ENCODE data around the gene CEP192.
"Not testable (repeated sequence)": the region's sequence is repeated elsewhere in the genome, so short reads cannot be mapped to it uniquely, and the experiment has no call there.

CEP192 gene

DNA sequence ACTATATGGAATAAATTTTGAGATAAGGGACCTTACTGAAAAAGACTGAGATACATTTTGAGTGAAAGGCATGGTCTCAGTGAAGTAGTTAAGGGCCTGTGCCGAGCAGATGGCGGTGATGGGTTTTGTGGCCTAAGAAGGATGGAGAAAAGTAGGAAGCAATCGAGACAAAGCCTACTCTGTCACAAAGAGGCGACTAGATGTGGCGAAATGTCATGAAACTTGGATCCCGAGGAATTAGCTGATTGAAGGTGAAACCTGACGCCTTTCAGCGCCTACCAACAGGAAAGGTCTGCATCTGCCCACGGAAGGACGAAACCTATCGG is 558 bp upstream of the CEP192 start:
- DNase-seq: no peak

DNA sequence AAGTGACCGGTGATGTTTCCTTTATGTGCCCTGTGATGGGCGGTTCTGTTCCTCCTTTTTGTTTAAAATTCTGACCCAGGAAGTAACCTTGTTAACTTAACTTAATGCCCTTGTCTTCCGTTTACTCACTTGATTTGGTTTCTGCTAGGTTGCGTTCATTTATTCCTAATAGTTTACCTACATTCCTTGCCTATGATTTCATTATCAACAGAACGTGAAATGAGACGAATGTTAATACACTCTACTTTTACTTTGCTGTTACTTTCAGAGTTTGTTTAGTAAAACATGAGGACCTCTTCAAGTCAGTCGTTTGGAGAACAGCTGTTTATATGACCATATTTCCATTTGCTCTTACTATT is 638 bp downstream of the CEP192 start:
- DNase-seq: no peak

DNA sequence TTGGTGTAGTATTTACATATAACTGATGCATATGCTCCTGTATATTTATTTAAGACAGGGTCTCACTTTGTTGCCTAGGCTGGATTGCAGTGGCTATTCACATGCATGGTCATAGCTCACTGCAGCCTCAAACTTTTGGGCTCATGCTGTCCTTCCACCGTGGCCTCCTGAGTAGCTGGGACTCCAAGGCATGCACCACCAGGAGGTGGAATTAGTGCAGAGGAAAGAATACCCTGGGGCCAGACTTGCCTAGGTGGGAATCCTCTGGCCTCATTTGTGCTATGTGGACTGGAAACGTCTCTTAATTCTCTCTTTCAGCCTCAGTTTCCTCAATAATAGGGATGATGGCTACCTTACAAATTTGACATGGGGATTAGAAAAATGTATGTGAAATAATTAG is 2.3 kb downstream of the CEP192 start:
- DNase-seq: no peak

DNA sequence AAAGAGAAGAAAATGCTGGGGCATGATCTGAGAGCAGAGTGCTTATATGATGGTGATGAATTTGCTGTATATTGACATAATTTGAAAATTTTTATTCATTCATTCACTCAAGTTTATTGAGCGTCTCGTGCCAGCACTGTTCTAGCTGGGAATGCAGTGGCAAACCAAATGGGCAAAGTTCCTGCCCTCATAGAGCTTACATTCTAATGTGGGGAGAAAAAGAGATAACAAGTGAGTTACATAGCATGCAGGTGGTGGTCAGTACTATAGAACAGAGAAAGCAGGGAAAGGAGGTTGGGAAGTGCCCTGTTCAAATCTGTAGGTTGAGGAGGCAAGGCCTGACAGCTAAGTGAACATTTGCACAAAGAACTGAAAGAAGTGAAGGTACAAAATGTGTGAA is 4.3 kb downstream of the CEP192 start:
- no peak for DNase-seq

DNA sequence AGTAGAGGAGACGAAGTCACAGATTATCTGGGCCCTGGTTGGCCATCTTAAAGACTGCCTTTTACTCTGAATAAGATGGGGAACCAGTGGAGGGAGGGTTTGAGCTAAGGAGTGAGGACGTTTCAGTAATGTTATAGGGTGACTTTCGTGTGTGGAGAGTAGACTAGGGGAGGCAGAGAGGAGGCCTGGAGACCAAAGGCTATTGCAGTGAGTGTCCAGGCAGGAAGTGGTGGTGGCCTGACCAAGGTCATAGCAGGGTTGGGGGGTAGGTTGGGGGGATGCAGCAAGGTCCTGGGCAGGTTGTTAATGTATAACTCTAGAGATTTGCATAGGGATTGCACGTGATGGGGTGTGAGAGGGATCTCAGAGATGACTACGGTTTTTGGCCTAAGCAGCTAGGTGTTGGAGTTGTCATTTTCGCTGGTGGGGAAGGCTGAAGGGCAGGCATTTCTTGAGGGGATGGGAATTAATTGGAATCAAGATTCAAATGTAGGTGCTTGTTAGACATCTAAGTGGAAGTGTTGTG is 4.9 kb downstream of the CEP192 start:
- no peak for DNase-seq

DNA sequence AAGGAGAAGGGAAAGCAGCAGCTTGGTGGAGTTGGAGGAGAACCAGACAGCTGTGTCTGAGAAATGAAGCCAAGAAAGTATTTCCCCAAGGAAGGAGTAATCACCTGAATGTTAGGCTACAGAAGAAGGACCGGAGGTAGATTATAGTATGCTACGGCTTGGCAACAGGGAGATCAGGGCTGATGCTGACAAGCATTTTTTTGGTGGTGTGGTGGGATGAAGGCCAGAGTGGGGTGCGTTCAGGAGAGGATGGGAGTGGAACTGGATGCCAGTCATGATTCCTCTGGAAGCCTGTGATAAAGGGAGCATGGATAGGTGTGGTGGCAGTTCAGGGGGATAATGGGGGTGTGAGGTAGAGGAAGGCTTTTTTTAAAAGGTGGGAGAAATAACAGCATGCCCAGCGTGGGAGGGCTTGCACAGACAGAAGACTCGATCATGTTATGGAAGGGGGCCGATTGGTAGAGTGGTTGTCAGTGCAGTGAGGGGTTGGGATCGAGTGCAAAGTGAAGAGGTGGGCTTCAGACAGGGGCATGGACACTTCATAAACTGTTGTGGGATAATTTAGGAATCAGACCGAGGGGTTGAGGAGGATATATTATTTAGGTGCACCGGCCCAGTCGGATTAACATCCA is 5.6 kb downstream of the CEP192 start:
- no peak for DNase-seq

DNA sequence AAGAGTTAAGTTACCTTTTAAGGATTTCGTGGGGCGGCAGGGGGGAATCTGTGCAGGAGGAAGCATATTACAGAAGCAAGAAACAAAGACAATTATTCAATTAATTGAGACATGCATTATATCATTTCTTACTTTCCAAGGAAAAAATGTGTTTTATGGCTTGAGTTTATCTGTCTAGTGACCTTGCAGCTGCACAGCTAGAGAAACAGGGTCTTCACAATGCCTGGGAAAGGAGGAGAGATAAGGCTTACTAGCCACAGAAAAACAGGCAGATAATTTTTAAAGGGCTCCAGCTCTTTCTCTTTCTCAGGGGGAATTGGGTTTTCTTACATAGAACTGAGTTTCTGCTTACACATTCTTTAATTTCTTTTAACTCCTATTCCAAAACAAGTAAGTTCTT is 6.2 kb downstream of the CEP192 start:
- not testable (repeated sequence) for DNase-seq

DNA sequence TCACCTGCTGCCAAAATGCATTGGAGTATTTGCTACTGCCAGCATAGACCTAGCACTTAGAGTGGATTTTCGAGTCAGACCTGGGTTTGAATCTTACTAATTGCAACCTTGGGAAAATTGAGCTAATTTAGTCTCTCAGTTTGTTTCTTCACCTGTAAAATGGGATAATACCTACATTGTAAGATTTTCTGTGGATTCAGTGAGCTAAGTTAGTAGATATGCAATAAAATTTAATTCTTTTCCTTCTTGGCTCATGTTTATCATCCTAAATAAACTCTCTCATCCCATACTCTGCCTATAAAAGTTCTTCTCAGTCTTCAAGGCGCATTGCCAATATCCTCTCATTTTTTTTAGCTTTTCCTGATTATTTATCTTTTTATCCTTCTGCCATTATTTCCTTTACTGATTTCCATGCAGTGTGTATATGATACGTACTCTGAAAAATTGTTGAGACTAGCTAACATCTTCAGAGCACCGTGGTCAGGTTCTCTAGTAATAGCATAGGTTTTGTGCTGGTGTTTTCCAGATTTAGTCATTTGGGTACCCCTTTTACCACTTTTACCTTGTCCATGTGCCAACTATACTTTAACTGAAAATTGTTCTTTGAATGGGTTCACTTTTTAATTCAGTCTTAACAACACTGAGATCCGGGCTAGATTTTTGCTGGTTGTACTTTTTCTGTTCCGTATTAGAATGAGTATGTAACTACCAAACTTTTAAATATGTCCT is 7.3 kb downstream of the CEP192 start:
- DNase-seq: no peak

DNA sequence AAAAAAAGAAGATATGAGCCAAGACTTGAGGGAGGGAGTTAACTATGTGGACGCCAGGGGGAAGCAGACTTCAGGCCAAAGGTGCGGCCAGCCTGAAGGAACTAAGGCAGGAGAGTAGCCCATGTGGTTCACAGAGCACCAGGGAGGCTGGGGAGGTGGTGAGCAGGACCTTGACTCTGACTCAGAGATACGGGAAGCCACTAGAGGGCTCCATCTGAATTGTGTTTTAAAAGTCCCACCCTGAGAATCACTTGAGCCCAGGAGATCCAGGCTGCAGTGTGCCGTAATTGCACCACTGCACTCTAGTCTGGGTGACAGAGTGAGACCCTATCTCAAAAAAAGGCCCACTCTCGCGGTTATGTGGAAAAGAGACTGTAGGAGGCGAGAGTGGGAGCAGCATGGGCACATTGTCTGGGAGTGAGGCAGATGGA is 12.3 kb downstream of the CEP192 start:
- DNase-seq: no peak

DNA sequence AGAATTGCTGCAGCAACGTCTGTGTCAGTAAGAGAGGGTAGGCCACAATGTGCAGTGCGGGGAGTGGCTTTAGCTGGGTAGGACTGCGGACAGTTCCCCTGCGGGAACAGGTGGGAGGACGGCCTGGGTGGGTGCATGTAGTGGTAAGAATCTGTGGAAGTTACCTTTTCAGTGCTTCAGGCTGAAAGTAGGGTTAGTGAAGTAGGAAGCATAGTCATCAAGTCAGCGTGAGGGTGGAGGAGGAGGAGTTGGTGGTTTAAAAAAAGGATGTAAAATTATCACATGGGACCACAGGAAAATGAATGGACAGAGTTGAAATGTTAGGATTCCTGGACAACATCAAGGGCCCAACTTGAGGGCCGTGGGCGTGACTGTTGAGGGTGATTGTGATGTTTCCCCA is 13.2 kb downstream of the CEP192 start:
- DNase-seq: no peak

DNA sequence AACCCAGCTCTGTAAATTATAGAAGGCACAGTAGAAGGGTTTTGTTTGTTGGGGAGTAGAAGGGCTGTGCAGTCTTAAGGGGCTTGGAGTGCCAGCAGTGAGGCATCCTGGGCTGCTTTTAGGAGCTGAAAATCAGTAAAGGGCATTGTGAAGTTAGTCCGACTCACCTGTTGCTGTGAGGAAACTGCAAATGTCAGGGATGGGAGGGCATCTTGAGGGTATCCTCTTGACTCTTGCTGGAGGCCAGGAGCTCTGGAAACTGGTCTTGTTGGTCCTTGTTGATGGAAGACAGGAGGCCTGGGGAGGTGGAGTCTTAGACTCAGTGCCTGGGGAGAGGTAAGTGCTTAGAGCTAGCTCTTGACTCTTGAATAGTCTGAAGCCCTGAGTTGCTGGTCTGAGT is 14.1 kb downstream of the CEP192 start:
- no peak for DNase-seq

DNA sequence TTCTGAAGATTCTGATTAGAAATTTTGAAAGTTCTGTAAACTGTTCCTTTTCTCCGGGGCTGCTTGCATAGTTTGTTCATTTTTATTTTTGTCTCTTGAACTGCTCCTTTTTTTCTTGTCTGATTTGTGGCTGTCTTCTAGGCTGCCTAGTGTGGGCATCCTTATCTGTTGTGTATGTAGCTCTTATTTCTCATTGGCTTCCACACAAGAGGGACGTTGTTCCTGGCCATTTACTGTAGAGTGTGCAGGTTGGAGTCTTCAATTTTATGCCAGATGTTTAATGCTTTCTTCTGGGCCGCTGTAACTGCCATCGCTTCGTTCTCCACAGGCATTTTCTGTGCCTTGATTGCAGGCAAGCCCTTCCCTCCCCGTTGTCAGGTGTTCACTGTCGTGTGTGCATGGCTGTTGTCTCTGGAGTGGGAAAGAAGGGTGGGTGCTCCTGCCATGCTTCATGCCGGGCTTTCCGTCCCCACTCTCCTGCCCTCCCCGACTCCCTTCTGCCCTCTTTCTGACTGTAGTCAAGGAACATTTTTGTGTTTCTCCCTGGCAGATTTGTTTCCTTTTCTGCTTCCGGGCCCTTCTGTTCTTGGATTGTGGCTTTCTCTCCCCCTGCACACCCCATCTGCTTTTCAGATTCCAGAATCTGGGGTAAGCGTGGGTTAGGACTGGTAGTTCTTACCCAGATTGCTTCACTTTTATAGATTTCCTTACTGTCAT is 15.5 kb downstream of the CEP192 start:
- DNase-seq: no peak

DNA sequence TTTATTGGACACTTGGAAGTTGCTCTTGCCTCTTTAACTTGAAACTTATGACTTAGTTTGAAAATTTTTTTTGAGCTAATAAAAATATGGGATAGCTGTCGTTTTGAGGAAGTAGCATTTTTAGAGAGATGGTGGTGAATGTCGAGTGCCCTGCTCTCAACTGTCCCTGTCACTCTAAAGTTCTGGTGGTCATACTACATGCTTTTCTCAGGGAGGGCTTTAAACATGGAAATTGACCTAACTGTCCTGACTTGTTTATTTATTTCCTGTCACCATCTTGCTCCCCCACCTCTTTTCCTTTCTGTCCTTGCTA is 16.0 kb downstream of the CEP192 start:
- DNase-seq: no peak

DNA sequence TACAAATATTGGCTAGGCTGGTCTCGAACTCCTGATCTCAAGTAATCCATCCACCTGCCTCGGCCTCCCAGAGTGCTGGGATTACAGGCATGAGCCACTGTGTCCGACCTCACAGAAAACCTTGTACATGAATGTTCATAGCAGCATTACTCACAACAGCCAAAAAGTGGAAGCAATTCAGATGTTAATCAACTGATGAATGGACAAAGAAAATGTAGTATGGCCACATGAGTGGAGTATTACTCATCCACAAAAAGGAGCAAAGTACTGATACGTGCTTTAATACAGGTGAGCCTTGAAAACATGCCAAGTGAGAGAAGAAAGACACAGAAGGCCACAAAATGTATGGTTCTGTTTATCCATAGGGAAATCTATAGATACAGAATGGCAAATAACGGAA is 20.6 kb downstream of the CEP192 start:
- DNase-seq: no peak

DNA sequence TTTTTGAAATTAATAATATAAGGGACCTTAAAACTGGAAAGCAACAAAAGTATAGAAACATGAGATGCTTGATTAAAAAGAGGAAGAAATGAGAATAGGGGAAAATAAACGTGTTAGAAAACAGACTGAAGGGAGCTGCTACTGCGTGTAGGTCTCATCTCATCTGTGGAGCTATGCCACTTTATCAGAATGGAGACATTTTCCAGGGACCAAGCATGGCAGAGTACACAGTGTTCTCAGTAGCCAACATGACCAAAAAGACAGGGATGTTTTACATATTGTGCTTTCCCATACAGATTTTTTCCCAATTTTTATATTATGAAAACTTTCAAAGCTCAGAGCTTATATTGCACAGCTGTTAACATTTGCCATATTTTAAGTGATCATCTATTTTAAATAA is 23.1 kb downstream of the CEP192 start:
- no peak for DNase-seq

DNA sequence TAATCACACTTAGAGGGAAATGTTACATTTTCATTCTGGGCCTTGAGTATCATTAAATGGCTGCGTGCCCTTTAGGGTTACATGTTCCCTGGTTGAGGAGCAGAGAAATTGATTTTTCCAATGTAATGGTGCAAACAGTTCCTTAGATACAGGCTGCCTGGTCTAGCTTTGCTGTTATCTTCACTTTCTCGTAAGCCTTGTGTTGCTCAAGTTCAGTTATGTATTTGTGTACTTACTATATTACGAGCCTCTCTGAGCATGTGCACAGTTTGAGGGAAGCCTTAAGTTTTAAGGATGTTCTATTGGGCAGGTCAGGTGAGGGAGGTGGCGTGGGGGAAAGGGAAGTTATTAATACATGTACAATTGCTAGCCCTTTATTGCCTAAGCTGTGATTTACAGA is 23.7 kb downstream of the CEP192 start:
- no peak for DNase-seq

DNA sequence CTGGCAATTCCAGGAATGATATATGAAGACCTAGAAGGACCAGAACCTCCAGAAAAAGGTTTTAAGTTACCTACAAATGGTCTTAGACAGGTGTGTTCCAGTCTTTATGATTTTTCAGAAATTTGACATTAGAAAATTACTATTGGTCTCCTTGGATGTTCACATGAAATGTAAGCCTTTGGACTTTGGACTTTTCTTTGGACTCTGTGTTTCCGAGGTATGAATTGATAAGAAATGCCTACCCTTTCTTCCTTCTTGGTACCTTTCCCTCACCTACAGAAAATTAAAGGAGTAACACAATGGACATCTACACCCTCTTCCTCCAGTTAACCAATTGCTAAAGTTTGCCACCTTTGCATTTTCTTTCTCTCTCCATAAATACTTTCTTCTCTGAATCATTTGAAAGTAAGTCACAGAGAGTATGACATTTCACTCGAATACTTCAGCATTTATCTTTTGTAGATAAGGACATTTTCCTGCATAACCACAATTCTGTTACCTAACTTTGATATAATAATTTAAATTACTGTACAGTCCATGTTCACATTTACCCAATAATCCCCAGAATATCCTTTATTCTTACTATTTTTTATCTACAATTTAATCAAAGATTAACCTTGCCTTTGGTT is 26.2 kb downstream of the CEP192 start:
- no peak for DNase-seq

DNA sequence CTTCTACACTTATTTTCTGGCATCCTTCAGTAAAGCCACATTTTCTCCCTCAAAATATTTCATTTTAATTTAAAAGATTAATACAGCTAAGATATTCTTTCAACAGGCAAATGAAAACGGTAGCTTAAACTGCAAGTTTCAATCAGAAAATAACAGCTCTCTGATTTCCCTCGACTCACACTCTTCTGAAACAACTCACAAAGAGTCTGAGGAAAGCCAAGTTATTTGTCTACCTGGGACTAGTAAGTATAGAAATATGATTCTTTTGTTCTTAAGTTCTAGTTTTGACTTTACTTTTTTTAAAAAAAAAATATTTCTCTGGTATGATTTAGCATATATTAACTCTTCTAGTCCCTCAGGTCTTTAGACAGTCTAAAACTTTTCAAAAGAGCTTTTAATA is 27.2 kb downstream of the CEP192 start:
- DNase-seq: no peak

DNA sequence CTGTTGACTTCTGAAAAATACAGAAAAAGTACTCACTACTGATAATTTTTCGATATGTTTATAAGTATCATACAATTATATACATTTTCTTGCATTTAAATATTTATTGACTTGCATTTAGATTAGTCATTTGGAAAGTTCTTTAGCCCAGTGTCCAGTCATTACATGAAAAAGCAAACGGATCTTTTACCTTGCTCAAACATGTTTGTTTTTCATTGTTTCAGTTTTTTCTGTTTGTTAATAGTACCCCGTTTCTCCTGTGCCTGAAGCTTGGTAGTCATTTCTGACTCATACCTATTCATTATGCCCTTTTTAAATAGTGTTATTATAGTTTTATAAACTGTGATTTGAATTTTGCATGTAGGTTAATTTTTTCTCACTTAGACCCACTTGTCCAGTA is 28.1 kb downstream of the CEP192 start:
- DNase-seq: no peak

DNA sequence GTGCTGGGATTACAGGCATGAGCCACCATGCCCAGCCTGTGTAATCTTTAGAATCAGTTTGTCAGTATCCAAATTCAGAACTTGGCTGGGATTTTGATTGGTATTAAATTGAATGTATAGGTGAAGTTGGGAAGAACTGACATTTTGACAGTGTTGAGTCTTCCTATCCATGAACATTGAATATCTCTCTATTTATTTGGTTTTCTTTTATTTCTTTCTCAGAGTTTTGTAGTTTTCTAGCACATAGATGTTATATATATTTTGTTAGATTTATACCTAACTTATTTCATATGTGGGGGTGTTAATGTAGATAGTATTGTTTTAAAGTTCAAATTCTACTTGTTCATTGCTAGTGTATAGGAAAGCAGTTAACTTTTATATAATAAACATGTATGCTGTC is 31.5 kb downstream of the CEP192 start:
- no peak for DNase-seq

DNA sequence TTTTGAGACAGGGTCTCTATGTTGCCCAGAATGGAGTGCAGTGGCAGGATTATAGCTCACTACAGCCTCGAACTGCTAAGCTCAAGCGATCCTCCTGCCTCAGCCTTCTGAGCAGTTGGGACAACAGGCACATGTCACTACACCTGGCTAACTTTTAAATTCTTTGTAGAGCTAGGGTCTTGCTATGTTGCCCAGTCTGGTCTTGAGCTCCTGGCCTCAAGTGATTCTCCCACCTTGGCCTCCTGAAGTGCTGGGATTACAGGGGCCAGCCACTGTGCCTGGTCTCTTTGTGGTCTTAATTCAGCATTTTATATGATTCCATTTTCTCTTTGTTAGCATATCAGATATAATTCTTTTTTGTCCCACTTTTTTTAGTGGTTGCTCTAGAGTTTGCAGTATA is 34.1 kb downstream of the CEP192 start:
- no peak for DNase-seq

DNA sequence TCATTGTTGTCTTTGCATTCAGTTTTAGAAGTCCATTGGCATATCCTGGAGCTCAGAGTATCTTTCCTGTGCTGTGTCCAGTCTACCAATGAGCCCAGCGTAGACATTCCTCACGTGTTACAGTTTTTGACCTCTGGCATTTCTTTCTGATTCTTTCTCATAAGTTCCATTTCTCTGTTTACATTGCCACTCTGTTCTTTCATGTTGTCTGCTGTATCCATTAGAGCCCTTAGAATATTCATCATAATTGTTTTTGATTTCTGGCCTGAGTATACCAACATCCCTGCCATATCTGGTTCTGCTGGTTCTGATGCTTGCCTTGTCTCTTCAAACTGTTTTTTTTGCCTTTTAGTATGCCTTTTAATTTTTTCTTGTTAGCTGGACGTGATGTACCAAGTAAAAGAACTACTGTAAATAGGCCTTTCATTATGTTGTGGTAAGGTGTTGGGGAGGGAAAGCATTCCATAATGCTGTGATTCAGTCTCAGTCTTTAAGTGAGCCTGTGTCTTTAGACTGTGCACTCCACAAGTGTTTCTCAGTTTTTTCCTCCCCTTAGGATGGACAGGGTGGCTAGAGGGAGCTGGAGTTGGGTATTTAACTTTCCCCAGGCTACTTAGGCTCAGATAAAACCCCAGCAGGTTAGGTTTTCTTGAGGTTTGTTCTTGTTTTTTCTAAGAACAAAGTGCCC is 35.6 kb downstream of the CEP192 start:
- no peak for DNase-seq

DNA sequence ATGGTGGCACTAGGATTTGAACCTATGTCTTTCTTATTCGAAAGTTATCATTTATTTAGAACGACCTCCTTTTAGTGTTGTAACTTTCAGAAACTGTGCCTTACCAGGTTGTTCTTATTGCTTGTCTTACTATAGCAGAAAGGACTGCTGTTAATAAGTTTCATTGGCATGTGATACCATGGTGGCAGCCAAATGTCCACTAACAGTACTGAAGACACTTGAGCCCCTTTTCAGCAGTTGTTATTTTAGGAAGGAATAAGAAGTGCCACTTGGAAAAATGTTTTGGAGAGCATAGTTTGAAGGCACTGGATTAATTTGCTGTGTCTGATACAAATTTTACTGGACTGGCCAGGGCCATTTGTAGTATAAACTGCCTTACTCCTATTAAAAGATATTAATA is 37.7 kb downstream of the CEP192 start:
- DNase-seq: no peak

DNA sequence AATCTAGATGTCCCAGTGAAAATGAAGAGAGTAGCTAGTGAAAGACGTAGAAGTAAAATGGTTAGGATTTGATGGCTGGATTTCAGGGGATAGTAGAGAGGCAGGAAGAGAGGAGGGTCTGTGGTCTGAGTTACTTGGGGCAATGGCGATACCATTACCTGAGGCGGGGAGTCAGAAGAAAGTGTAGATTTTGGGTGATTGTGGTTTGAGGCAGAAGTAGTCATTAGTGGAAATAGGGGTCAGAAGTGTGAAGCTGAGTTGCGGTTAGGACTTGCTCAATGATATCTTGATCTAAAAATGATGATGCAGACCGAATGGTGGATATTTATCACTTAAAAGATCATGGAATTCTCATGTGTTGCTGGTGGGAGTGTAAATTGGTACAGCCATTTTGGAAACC is 41.0 kb downstream of the CEP192 start:
- DNase-seq: no peak
